ENCODE results near the gene LRRC4C.

- TF ChIP-seq REST (IDR thresholded peaks at IDR 0.05; ENCODE audit: low read depth) (no peak), CREB1 (IDR thresholded peaks at IDR 0.05; ENCODE audit: low read depth) (no peak), CEBPB (IDR thresholded peaks at IDR 0.05) (no peak), EGR1 (IDR thresholded peaks at IDR 0.05) (no peak), FOXM1 (IDR thresholded peaks at IDR 0.05; ENCODE audit: borderline replicate concordance, low read depth) (no peak), YY1 (IDR thresholded peaks at IDR 0.05; ENCODE audit: low read depth) (no peak), TCF12 (IDR thresholded peaks at IDR 0.05; ENCODE audit: low read depth) (no peak), USF1 (IDR thresholded peaks at IDR 0.05) (no peak), NFIC (IDR thresholded peaks at IDR 0.05) (no peak), TAF1 (IDR thresholded peaks at IDR 0.05; ENCODE audit: low read depth) (no peak), EP300 (IDR thresholded peaks at IDR 0.05; ENCODE audit: borderline replicate concordance) (no peak), RAD21 (IDR thresholded peaks at IDR 0.05; ENCODE audit: low read depth) (no peak)
These were observed 565.0 kb downstream of the LRRC4C start for GRCh38 chr11:40894501-40894900.
